OCI-LY3 (cell line): ENCODE results near the gene HIPK2.

Source experiments
- H2AFZ ChIP-seq: fragments of 200-600, 300-600 bp; shearing (Covaris generic); 2 replicates; pipeline ENCODE4 v1.6.0; 2014; ENCODE audit warnings: antibody characterized with exemption, low read depth, low read length
- H3K27ac ChIP-seq: fragments of 200-600, 300-600 bp; sonication (generic); 2 replicates; pipeline ENCODE4 v1.5.1; 2014; ENCODE audit warnings: mild to moderate bottlenecking, low read length, moderate library complexity, mixed read lengths
- H3K27me3 ChIP-seq: fragments of 200-600, 300-600 bp; sonication (generic); 2 replicates; pipeline ENCODE4 v1.6.1; 2014; ENCODE audit warnings: low read depth, low read length, mixed read lengths
- H3K36me3 ChIP-seq: fragments of 200-600, 300-600 bp; sonication (generic); replicated peaks from 2 replicates; pipeline ENCODE3; 2014; ENCODE audit warnings: low read depth, low read length, mixed read lengths
- H3K4me1 ChIP-seq: fragments of 300-600, 200-600 bp; sonication (generic); 2 replicates; pipeline ENCODE4 v1.6.1; 2014; ENCODE audit warnings: low read length, mixed read lengths
- H3K4me2 ChIP-seq: fragments of 200-600, 300-600 bp; sonication (generic); 2 replicates; pipeline ENCODE4 v1.6.1; 2014; ENCODE audit warnings: low read length, mixed read lengths
- H3K4me3 ChIP-seq: fragments of 300-600, 200-600 bp; sonication (generic); 2 replicates; pipeline ENCODE4 v1.5.1; 2014; ENCODE audit warnings: antibody characterized with exemption, mild to moderate bottlenecking, low read length, moderate library complexity
- H3K79me2 ChIP-seq: fragments of 300-600, 200-600 bp; shearing (Covaris generic); 2 replicates; pipeline ENCODE4 v1.6.1; 2014; ENCODE audit warnings: mild to moderate bottlenecking, low read length, mixed read lengths
- H3K9ac ChIP-seq: fragments of 300-600, 200-600 bp; shearing (Covaris generic); 2 replicates; pipeline ENCODE4 v1.6.0; 2014; ENCODE audit warnings: mild to moderate bottlenecking, low read length, moderate library complexity
- H3K9me3 ChIP-seq: fragments of 200-600, 300-600 bp; shearing (Covaris generic); 2 replicates; pipeline ENCODE4 v1.6.1; 2014; ENCODE audit warnings: low read length, mixed read lengths; ENCODE audit not compliant: insufficient read depth
- H4K20me1 ChIP-seq: fragments of 200-600, 300-600 bp; sonication (generic); 2 replicates; pipeline ENCODE4 v1.6.1; 2016; ENCODE audit warnings: low read length, mixed read lengths; ENCODE audit not compliant: insufficient read depth
- CTCF ChIP-seq: fragments of 200-600, 300-600 bp; sonication (generic); IDR thresholded peaks from 2 replicates; pipeline ENCODE4 v1.5.1; 2014; ENCODE audit warnings: antibody characterized with exemption, low read length, low read depth
- EZH2phosphoT487 ChIP-seq: fragments of 200-600 bp; shearing (Covaris generic); IDR thresholded peaks from 2 replicates; pipeline ENCODE4 v1.6.1; 2018; ENCODE audit warnings: antibody characterized with exemption, mixed run types, low read depth

HIPK2 gene

DNA sequence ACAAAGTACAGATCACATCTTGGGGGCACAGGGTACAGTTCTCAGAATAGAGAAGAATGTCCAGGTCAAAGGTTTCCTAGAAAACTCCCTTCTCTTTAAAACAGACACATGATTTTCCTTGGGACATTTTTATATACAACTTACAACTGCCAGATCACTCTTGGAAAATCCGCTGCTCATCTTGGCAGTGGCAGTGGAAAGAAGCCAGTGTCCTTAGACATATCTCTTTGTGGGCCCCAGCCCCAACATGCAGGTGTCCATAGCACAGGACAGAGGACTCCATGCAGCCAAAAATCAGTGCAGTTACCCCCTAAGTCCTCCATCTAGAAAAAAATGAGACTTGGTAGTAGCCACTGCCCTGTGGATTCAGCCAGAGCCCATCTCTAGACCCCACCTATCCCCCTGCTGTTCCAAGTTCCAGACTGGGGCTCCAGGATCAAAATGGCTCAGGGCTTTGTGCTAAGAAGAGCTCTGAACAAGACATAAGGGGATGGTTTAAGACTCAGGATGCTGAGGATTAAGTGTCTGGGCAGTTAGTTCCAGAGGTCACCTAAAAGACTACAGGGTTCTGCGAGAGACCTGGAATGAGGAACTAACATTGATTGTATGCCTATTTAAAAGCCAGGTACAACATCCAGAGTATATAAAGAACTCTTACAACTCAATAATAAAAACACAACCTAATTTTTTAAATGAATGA, 34.4 kb downstream of the HIPK2 start:
- H4K20me1 ChIP-seq = no peaks in the 10 kb centered on the region
- TF ChIP-seq EZH2phosphoT487 (no peak), CTCF (no peak)
- no peaks in the 10 kb centered on the region for H3K4me1 ChIP-seq
- H3K9ac ChIP-seq = no peak overlapping the region
- no peak overlapping the region for H3K27ac ChIP-seq
- no peaks in the 10 kb centered on the region for H3K9me3 ChIP-seq
- no peak overlapping the region for H2AFZ ChIP-seq
- H3K79me2 ChIP-seq = no peaks in the 10 kb centered on the region
- peaks cover 21% of the 10 kb centered on the region for H3K27me3 ChIP-seq
- no peak overlapping the region for H3K4me3 ChIP-seq
- H3K36me3 ChIP-seq = no peaks in the 10 kb centered on the region
- no peak overlapping the region for H3K4me2 ChIP-seq

DNA sequence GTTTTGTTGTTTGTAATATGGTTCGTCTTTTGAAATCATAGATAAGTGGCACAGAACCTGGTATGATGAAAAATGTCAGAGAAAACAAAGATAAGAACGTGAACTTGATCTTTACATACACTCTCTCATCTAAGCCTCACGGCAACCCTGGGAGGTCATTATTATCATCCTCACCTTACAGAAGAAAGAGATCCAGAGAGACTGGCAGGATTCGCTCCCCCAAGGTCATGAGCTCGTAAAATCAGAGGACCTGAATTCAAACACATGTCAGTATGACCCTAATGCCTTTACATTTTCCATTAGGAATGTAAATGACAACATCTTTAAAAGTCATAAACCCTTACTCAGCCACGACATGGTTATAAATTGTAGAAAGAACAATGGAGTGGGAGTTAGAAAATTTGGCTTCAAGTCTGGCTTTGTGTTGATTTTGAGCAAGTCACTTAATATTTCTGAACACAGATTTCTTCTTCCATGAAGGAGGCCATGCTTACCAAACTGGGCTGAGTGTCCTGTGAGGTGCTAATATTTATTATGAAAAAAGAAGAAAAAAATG, 35.9 kb downstream of the HIPK2 start:
- Histone ChIP-seq H4K20me1 (no peaks in the 10 kb centered on the region), H3K36me3 (no peaks in the 10 kb centered on the region), H3K4me3 (no peak overlapping the region), H3K4me2 (no peak overlapping the region), H3K27me3 (peaks cover 21% of the 10 kb centered on the region), H3K9ac (no peak overlapping the region), H3K4me1 (no peaks in the 10 kb centered on the region), H3K27ac (no peak overlapping the region), H2AFZ (no peak overlapping the region), H3K9me3 (no peaks in the 10 kb centered on the region), H3K79me2 (no peaks in the 10 kb centered on the region)
- no peak for TF ChIP-seq CTCF
- no peak for TF ChIP-seq EZH2phosphoT487

DNA sequence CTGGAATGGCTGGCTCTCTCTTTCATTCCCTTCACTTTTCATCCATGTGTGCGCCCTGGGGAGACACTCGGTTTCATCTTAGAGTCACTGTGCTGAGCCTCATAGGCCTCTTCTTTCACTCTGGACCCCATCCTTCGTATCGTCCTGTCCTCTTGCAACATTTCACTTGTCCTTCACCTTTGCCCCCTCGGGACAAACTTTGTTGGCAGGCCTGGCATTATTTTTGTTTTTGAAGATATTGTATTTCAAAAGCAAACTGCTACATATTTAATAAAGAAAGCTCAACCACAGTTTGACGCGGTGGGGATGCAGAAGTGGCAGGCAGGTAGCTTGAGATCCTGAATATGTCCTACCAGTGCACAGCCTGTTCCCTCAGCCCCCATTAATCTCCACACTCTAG, 36.6 kb downstream of the HIPK2 start:
- peaks cover 21% of the 10 kb centered on the region for H3K27me3 ChIP-seq
- H3K4me3 ChIP-seq = no peak overlapping the region
- no peaks in the 10 kb centered on the region for H4K20me1 ChIP-seq
- H3K27ac ChIP-seq = no peak overlapping the region
- H3K9ac ChIP-seq = no peak overlapping the region
- no peak for TF ChIP-seq CTCF
- no peak for TF ChIP-seq EZH2phosphoT487
- H3K79me2 ChIP-seq = no peaks in the 10 kb centered on the region
- H3K9me3 ChIP-seq = no peaks in the 10 kb centered on the region
- H3K4me2 ChIP-seq = no peak overlapping the region
- no peaks in the 10 kb centered on the region for H3K36me3 ChIP-seq
- no peaks in the 10 kb centered on the region for H3K4me1 ChIP-seq
- no peak overlapping the region for H2AFZ ChIP-seq

- Histone ChIP-seq H3K4me1 (no peaks in the 10 kb centered on the region), H3K4me3 (no peak overlapping the region), H3K36me3 (no peaks in the 10 kb centered on the region), H3K79me2 (no peaks in the 10 kb centered on the region), H3K27me3 (peaks cover 21% of the 10 kb centered on the region), H3K27ac (no peak overlapping the region), H4K20me1 (no peaks in the 10 kb centered on the region), H2AFZ (no peak overlapping the region), H3K9me3 (no peaks in the 10 kb centered on the region), H3K4me2 (no peak overlapping the region), H3K9ac (no peak overlapping the region)
- no peak for TF ChIP-seq EZH2phosphoT487
Observed at GRCh38 chr7:139739863-139740597, 37.8 kb downstream of the HIPK2 start.
